GM12892 (cell line): ENCODE measurements around the gene DSN1.

ENCODE experiments used
- DNase-seq: peaks from one replicate; pipeline ENCODE4 v3.0.0; 2011; ENCODE audit not compliant: insufficient read length
- FAIRE-seq: peaks from 2 replicates; lab custom pipeline; 2011; peaks lifted over from hg19 to GRCh38; lab: Jason Lieb, UNC
- POLR2A ChIP-seq: IDR thresholded peaks from 2 replicates; pipeline ENCODE4 v1.6.1; 2011; ENCODE audit warnings: low read depth, low read length, control low read depth
- POLR2AphosphoS5 ChIP-seq: IDR thresholded peaks from 2 replicates; pipeline ENCODE4 v1.6.1; 2011; ENCODE audit warnings: low read depth, low read length, control low read depth
- TAF1 ChIP-seq: IDR thresholded peaks from 2 replicates; pipeline ENCODE4 v1.6.1; 2011; ENCODE audit warnings: low read depth, mild to moderate bottlenecking, control low read depth, low read length, borderline replicate concordance

The DSN1 gene

GRCh38 chr20:36793294-36794115 is 19.9 kb upstream of the DSN1 start:
- DNase-seq (no peak), FAIRE-seq (no peak)
- TF ChIP-seq POLR2AphosphoS5 (no peak), POLR2A (no peak), TAF1 (no peak)

GRCh38 chr20:36792422-36792821 is 18.9 kb upstream of the DSN1 start:
- TF ChIP-seq TAF1 (no peak), POLR2A (no peak), POLR2AphosphoS5 (no peak)
- FAIRE-seq (no peak), DNase-seq (no peak)

DNA sequence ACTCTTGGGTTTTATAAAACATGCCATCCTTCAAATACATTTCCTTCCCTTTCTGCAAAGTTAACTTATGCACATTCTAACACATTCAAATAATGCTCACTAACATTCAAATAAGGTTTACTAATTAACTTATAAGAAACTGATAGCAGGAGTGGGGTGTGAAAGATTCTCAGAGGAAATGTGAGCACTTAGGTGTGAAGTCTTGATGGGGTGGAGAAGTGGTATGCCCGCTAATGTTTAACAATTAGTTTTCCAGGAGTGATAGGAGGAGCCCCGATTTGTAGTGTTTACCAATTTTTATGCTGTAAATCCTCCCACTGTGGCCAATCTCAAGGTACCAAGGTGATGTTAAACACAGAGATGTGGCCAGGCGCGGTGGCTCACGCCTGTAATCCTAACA is 18.3 kb upstream of the DSN1 start:
- FAIRE-seq (no peak), DNase-seq (no peak)

DNA sequence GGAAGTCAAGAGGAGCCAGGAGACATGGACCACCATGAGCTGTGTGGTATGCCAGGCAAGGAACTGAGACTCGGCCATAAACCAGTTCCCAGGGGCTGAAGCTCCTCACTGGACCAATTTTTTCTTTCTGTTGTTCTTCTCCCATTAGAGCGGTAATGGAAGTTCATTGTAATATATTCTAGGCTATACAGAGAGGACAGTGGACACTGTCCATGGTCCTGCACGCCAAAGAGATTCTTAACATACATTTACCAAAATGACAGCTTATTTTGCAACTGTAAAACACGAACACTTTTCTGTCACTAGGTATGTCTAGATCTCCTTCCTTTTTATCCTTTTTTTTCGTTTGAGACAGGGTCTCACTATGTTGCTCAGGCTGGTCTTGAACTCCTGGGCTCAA is 13.1 kb upstream of the DSN1 start:
- FAIRE-seq (no peak), DNase-seq (no peak)
- TF ChIP-seq TAF1 (no peak), POLR2AphosphoS5 (no peak), POLR2A (no peak)

More for the DNA sequence above, 18.3 kb upstream of the DSN1 start:
- TF ChIP-seq TAF1: no peak
- TF ChIP-seq POLR2A: no peak
- TF ChIP-seq POLR2AphosphoS5: no peak

GRCh38 chr20:36786246-36786645 is 12.7 kb upstream of the DSN1 start:
- FAIRE-seq: no peak
- TF ChIP-seq TAF1 (no peak), POLR2AphosphoS5 (no peak), POLR2A (no peak)
- no peak for DNase-seq

GRCh38 chr20:36785308-36785707 is 11.7 kb upstream of the DSN1 start:
- no peak for FAIRE-seq
- TF ChIP-seq POLR2AphosphoS5 (no peak), POLR2A (no peak), TAF1 (no peak)

GRCh38 chr20:36784900-36785299 is 11.3 kb upstream of the DSN1 start:
- no peak for TF ChIP-seq TAF1
- no peak for TF ChIP-seq POLR2A
- TF ChIP-seq POLR2AphosphoS5: no peak
- FAIRE-seq (no peak), DNase-seq (no peak)

More at GRCh38 chr20:36785308-36785707, 11.7 kb upstream of the DSN1 start:
- no peak for DNase-seq

DNA sequence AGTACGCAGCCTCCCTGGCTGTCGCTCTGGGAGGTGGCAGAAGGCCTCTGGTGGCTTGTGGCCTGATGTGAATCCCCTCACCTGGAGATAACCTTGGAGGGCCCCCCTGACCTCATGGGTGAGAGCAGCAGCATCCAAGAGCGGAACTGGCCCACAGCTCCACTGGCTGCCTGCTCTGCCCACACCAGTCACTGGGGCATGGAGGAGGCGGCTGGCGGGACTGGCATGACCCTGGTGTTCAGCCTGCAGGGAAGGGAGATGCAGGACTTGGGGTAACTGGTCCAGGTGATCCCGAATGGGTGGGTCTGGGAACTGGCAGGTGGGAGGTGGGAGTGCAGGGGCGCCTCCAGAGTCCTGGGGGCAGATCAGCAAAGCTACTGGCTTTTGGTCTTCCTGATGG is 10.6 kb upstream of the DSN1 start:
- no peak for DNase-seq
- no peak for FAIRE-seq
- TF ChIP-seq POLR2A: no peak
- no peak for TF ChIP-seq POLR2AphosphoS5
- TF ChIP-seq TAF1: no peak

DNA sequence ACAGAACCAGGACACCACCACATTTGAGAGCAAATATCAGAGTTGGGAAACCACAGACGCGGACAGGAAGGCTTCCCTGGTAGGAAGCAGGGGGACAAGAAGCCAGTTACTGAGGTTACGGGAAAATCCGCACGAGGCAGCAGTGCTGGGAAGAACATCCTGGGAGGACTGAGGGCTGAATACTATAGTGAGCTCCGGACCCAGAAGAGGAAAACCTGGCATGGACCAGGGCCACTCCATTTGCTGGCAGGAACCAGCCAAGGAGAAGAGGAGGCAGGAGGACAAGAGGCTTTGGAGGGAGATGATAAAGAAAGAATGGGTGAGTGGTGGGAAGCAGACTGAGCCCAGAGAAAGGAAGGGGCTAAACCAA is 6.1 kb upstream of the DSN1 start:
- no peak for TF ChIP-seq POLR2A
- TF ChIP-seq POLR2AphosphoS5: no peak
- TF ChIP-seq TAF1: no peak
- DNase-seq (no peak), FAIRE-seq (no peak)

DNA sequence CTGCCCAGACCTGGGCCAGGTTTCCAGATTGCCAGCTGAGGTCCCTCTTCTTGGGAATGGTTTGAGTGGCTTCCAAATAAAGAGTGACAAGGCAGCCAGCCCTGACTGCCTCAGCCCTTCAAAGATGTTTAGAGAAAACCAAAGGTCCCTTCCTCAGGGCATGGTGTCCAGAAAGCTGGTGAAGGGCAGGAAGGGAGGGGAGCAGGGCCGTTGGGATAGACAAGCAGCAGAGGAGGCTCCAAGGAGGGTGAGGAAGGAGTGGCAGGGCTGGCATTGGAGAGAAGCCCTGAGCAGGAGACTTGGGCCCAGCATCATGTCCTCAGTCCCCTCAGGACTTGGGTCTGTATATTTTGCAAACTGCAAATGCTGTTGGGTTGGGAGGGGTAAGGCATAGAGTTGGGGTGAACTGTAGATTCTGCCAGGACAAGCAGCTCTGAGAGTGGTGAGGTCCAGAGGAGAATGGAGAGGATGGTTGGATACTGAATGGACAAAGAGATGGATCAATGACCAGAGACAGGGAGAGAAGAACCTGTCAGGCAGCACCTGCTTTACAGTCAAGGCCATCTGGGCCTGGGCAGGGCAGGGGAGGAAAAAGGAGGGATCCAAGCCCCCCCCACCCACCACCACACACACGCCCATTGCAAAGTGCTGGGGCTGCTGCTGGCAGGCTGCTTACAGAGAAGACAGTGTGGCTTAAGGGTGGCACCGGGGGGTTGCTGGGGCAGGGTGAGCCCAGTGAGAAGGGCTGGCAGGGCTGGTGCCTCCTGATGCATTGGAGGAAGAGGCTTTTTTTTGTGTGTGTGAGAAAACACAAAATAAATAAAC is 5.5 kb upstream of the DSN1 start:
- no peak for TF ChIP-seq POLR2AphosphoS5
- TF ChIP-seq POLR2A: no peak
- TF ChIP-seq TAF1: no peak
- FAIRE-seq (no peak), DNase-seq (no peak)

DNA sequence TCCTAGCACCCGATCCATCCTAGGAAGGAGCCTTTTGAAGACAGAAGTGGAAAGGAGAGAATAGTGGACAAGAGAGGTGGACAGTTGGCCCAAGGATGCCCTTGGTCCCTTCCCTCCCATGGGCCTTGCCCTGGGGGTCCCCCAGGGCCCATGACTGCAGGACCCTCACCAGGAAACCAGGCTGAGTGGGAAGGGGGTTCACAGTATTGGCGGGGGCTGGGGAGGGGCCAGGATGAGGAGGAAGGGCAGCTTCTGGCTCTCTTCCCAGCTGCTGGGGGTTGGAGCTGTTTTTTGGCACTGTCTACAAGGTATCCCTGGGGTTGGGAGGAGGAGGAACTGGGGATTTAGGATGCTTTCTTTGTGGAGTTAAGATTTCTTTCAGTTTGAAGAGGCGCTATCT is 4.0 kb upstream of the DSN1 start:
- no peak for FAIRE-seq
- no peak for DNase-seq
- TF ChIP-seq POLR2A (no peak), POLR2AphosphoS5 (no peak), TAF1 (no peak)
